ENCODE results near the gene AKIRIN1.
"Not testable (repeated sequence)": the region's sequence is repeated elsewhere in the genome, so short reads cannot be mapped to it uniquely, and the experiment has no call there.

The AKIRIN1 gene

DNA sequence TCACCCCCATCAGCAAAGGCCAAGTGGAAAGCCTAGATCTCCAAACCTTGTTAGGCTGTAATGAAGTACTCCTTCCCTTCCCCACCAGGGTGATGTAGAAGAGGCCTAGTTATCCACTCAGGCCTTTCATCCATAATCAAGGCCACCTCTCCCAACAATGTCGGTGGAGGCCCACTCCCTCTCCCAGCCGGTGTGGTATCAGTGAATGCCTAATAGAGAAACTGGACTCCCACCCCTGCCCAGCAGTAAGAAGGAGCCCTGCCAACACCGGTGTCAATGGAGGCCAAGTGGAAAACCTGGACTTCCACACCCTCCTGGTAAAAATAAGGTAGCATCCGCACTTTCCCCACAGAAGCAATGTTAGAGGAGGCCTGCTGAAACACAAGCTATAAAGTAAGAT, 58.9 kb downstream of the AKIRIN1 start:
- H3K27ac ChIP-seq = no peak overlapping the region

DNA sequence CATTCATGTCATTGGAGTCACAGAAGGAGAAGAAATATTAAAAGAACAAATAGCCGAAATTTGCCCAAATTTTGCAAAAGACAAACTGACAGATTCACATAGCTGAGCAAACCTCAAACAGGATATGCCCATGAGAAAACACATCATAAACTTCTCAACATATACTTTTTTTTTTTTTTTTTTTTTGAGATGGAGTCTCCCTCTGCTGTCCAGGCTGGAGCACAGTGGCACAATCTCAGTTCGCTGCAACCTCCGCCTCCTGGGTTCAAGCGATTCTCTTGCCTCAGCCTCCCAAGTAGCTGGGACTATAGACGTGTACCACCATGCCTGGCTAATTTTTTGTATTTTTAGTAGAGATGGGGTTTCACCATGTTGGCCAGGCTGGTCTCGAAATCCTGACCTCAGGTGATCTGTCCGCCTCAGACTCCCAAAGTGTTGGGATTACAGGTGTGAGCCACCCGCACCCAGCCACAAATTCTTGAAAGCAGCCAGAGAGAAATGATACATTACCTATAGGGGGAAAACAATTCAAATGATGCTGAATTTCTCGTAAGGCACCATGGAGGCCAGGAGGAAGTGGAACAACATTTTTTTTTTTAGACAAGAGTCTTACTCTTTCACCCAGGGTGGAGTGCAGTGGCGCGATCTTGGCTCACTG, 60.2 kb downstream of the AKIRIN1 start:
- not testable (repeated sequence) for H3K27ac ChIP-seq

More for the DNA sequence above, 58.9 kb downstream of the AKIRIN1 start:
- TF ChIP-seq, protein P1, sequence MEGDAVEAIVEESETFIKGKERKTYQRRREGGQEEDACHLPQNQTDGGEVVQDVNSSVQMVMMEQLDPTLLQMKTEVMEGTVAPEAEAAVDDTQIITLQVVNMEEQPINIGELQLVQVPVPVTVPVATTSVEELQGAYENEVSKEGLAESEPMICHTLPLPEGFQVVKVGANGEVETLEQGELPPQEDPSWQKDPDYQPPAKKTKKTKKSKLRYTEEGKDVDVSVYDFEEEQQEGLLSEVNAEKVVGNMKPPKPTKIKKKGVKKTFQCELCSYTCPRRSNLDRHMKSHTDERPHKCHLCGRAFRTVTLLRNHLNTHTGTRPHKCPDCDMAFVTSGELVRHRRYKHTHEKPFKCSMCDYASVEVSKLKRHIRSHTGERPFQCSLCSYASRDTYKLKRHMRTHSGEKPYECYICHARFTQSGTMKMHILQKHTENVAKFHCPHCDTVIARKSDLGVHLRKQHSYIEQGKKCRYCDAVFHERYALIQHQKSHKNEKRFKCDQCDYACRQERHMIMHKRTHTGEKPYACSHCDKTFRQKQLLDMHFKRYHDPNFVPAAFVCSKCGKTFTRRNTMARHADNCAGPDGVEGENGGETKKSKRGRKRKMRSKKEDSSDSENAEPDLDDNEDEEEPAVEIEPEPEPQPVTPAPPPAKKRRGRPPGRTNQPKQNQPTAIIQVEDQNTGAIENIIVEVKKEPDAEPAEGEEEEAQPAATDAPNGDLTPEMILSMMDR (IDR thresholded peaks at IDR 0.05) = no peak
- no peak for TF ChIP-seq ZFX (IDR thresholded peaks at IDR 0.05; ENCODE audit: borderline replicate concordance)

DNA sequence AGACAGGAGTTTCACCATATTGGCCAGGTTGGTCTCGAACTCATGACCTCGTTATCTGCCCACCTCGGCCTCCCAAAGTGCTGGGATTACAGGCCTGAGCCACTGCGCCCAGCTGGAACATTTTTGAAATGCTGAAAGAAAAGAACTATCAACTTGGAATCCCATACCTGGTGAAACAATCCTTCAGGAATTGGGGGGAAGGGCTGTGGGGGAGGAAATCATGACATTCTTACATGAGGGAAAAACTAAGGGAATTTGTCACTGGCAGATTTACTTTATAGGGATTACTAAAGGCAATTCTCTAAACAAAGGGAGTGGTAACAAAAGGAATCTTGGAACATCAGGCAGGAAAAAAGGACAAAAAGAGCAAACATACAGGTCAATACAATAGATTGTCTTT, 60.9 kb downstream of the AKIRIN1 start:
- H3K27ac ChIP-seq = no peak overlapping the region
- TF ChIP-seq ZFX (IDR thresholded peaks at IDR 0.05; ENCODE audit: borderline replicate concordance) = no peak
- TF ChIP-seq, protein P1 (IDR thresholded peaks at IDR 0.05) = no peak

More for the DNA sequence above, 60.2 kb downstream of the AKIRIN1 start:
- TF ChIP-seq, protein P1 (IDR thresholded peaks at IDR 0.05) = peak; percentile 20; the same call in 1 of the 2 replicates

DNA sequence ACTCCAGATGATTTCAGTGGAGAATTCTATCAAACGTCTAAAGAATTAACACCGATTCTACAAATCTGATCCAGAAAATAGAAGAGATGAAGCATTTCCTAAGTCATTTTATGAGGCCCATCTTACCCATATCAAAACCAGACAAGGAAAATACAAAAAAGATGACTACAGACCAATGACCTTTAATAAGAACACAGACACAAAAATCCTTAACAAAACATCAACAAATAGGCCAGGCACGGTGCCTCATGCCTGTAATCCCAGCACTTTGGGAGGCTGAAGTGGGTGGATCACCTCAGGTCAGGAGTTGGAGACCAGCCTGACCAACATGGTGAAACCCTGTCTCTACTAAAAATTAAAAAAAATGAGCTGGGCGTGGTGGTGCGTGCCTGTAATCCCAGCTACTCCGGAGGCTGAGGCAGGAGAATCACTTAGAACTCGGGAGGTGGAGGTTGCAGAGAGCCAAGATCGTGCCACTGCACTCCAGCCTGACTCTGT, 64.2 kb downstream of the AKIRIN1 start:
- not testable (repeated sequence) for H3K27ac ChIP-seq

Measured in 22Rv1 (cell line).